Activated naive CD4-positive, alpha-beta T cell (primary cell): ENCODE results near the gene GBP3.
A peak's percentile ranks its signal among the peaks of the same experiment; 100 is the strongest.
"Not testable (repeated sequence)": the region's sequence is repeated elsewhere in the genome, so short reads cannot be mapped to it uniquely, and the experiment has no call there.

Source experiments
- DNase-seq, 4 experiments: peaks; one replicate each; lab custom pipeline; 2025; lab: John Stamatoyannopoulos, UW

Gene GBP3

GRCh38 chr1:89040315-89040626 lies 17.6 kb upstream of the GBP3 start:
- DNase-seq: no peak

GRCh38 chr1:89037186-89037585 lies 14.5 kb upstream of the GBP3 start:
- no peak for DNase-seq

GRCh38 chr1:89035080-89035479 lies 12.4 kb upstream of the GBP3 start:
- DNase-seq: no peak

GRCh38 chr1:89034004-89034403 lies 11.3 kb upstream of the GBP3 start:
- not testable (repeated sequence) for DNase-seq

- DNase-seq: not testable (repeated sequence)
Observed at GRCh38 chr1:89029051-89029450, 6.4 kb upstream of the GBP3 start.

GRCh38 chr1:89025928-89026327 lies 3.3 kb upstream of the GBP3 start:
- DNase-seq: no peak

GRCh38 chr1:89023026-89023425 lies 360 bp upstream of the GBP3 start:
- no peak for DNase-seq

GRCh38 chr1:89018318-89018717 lies 4.3 kb downstream of the GBP3 start:
- DNase-seq: not testable (repeated sequence)

GRCh38 chr1:89008511-89008910 lies 14.2 kb downstream of the GBP3 start:
- DNase-seq: no peak

GRCh38 chr1:89005286-89006151 lies 17.1 kb downstream of the GBP3 start:
- DNase-seq: no peak

- DNase-seq: not testable (repeated sequence)
Observed at GRCh38 chr1:89002176-89002575, 20.5 kb downstream of the GBP3 start.

- no peak for DNase-seq
Observed at GRCh38 chr1:89001510-89001909, 21.2 kb downstream of the GBP3 start.

- DNase-seq: no peak
Observed at GRCh38 chr1:88998716-88999115, 23.9 kb downstream of the GBP3 start.

- no peak for DNase-seq
Observed at GRCh38 chr1:88990426-88990825, 32.2 kb downstream of the GBP3 start.

GRCh38 chr1:88985692-88986091 lies 37.0 kb downstream of the GBP3 start:
- DNase-seq: no peak

- no peak for DNase-seq
Observed at GRCh38 chr1:88985032-88985431, 37.6 kb downstream of the GBP3 start.

GRCh38 chr1:88984569-88984968 lies 38.1 kb downstream of the GBP3 start:
- no peak for DNase-seq

- peak in 1 of 4 experiments; percentile 5 for DNase-seq
Observed at GRCh38 chr1:88983791-88984559, 38.7 kb downstream of the GBP3 start.

- DNase-seq: no peak
Observed at GRCh38 chr1:88982055-88982454, 40.6 kb downstream of the GBP3 start.

- DNase-seq: not testable (repeated sequence)
Observed at GRCh38 chr1:88981506-88981905, 41.2 kb downstream of the GBP3 start.

- no peak for DNase-seq
Observed at GRCh38 chr1:88980870-88981269, 41.8 kb downstream of the GBP3 start.

- no peak for DNase-seq
Observed at GRCh38 chr1:88979749-88980116, 42.9 kb downstream of the GBP3 start.

GRCh38 chr1:88979054-88979748 lies 43.5 kb downstream of the GBP3 start:
- no peak for DNase-seq
